Activated CD4-positive, alpha-beta T cell treated with anti-CD3 and anti-CD28 coated beads, Interleukin-2, amount 50 U/mL, for 1 hour (primary cell): ENCODE data around the gene STK38L.
"Not testable (repeated sequence)": the region's sequence is repeated elsewhere in the genome, so short reads cannot be mapped to it uniquely, and the experiment has no call there.

Experiments used
- DNase-seq: peaks from one replicate; pipeline ENCODE4 v3.0.0-alpha.2; 2020

STK38L gene

GRCh38 chr12:27229367-27229766 is 14.7 kb upstream of the STK38L start:
- DNase-seq = no peak

GRCh38 chr12:27231374-27231773 is 12.7 kb upstream of the STK38L start:
- DNase-seq = not testable (repeated sequence)

GRCh38 chr12:27233814-27234213 is 10.3 kb upstream of the STK38L start:
- DNase-seq = no peak

- DNase-seq = no peak
These were observed 7.6 kb upstream of the STK38L start for GRCh38 chr12:27236498-27236897.

GRCh38 chr12:27237790-27238771 is 6.0 kb upstream of the STK38L start:
- no peak for DNase-seq

GRCh38 chr12:27243006-27243405 is 1.1 kb upstream of the STK38L start:
- DNase-seq = no peak

GRCh38 chr12:27244689-27245488 is 803 bp downstream of the STK38L start:
- no peak for DNase-seq

GRCh38 chr12:27246141-27246540 is 2.1 kb downstream of the STK38L start:
- DNase-seq = no peak

GRCh38 chr12:27246774-27247173 is 2.7 kb downstream of the STK38L start:
- no peak for DNase-seq

- no peak for DNase-seq
These were observed 8.8 kb downstream of the STK38L start for GRCh38 chr12:27252934-27253333.

- DNase-seq = no peak
These were observed 9.3 kb downstream of the STK38L start for GRCh38 chr12:27253347-27253746.

GRCh38 chr12:27255806-27256205 is 11.7 kb downstream of the STK38L start:
- no peak for DNase-seq

GRCh38 chr12:27257104-27257843 is 13.2 kb downstream of the STK38L start:
- DNase-seq = no peak

GRCh38 chr12:27260746-27261145 is 16.7 kb downstream of the STK38L start:
- DNase-seq = no peak

GRCh38 chr12:27261866-27262265 is 17.8 kb downstream of the STK38L start:
- DNase-seq = no peak

- DNase-seq = no peak
These were observed 26.1 kb downstream of the STK38L start for GRCh38 chr12:27270148-27270547.

- DNase-seq = no peak
These were observed 27.1 kb downstream of the STK38L start for GRCh38 chr12:27271206-27271605.

GRCh38 chr12:27272373-27273028 is 28.4 kb downstream of the STK38L start:
- DNase-seq = no peak

- no peak for DNase-seq
These were observed 29.0 kb downstream of the STK38L start for GRCh38 chr12:27273114-27273513.

- DNase-seq = no peak
These were observed 30.6 kb downstream of the STK38L start for GRCh38 chr12:27274706-27275105.

- DNase-seq = no peak
These were observed 32.2 kb downstream of the STK38L start for GRCh38 chr12:27276275-27276674.

GRCh38 chr12:27277846-27278260 is 33.8 kb downstream of the STK38L start:
- no peak for DNase-seq

- no peak for DNase-seq
These were observed 35.7 kb downstream of the STK38L start for GRCh38 chr12:27279826-27280225.
